ENCODE results near the gene WDR59. TPM values are rescaled to one million over a fixed set of nuclear protein-coding genes. Genes with fewer than 3 reads are reported as not detected.

WDR59 gene
- total and polyA plus RNA-seq, 9 of the 15 experiments (the other 6 are each of a cell fraction or from before 2014, with no cell fraction given): 12.7 to 126 (median 34.7) TPM

- in situ Hi-C loops (cut with MboI): no loop called here
- Histone ChIP-seq H3K9ac (ENCODE audit: insufficient read depth in 1 of 2, low read depth in 2 of 2, low read length in 2 of 2) (no peak overlapping the region), H3K27ac (ENCODE audit: extremely low read depth, low read depth, low read length) (no peak overlapping the region), H3K9me1 (ENCODE audit: control insufficient read depth, insufficient read depth, low read length) (no peaks in the 10 kb centered on the region), H3K4me2 (ENCODE audit: insufficient read depth, low read length) (no peak overlapping the region), H3K4me3 (no peak overlapping the region), H3K4me1 (replicated peaks in 1 of 2; ENCODE audit: control insufficient read depth in 2 of 2, insufficient read depth in 2 of 2, low read length in 2 of 2) (no peaks in the 10 kb centered on the region), H3K79me2 (ENCODE audit: control insufficient read depth, insufficient read depth, low read length) (no peaks in the 10 kb centered on the region), H3K36me3 (ENCODE audit: control insufficient read depth, insufficient read depth, low read length) (peaks cover 72% of the 10 kb centered on the region), H2AFZ (ENCODE audit: low read depth, low read length) (no peak overlapping the region), H4K20me1 (replicated peaks; ENCODE audit: control insufficient read depth, insufficient read depth, low read length) (no peaks in the 10 kb centered on the region), H3K27me3 (ENCODE audit: control insufficient read depth in 2 of 2, insufficient read depth in 2 of 2, low read length in 2 of 2) (no peaks in the 10 kb centered on the region), H3K9me3 (replicated peaks; ENCODE audit: control insufficient read depth, insufficient read depth, low read depth, low read length) (no peaks in the 10 kb centered on the region)
- intact Hi-C loops (cut with micrococcal nuclease): no loop called here
- CTCF ChIA-PET (ENCODE audit: low intra/inter-chr PET ratio): no interaction called here
- FAIRE-seq (no peak), ATAC-seq (no peak), DNase-seq (ENCODE audit: extremely low read depth in 1 of 4, low spot score in 3 of 4) (no peak)
- 93% methylated on average over 11 of the region's 11 CpGs for WGBS (ENCODE audit: insufficient coverage, low coverage, missing lambda C conversion rate)
- POLR2A ChIA-PET: interaction anchor here (0.6 to 2.1 kb wide), 5 partner anchors 8 to 37 kb away, joined by 3 to 8 read pairs (median 3); no protein-coding TSS in a partner anchor
- BruUV-seq (replicated peaks): no TSS peak
- TF ChIP-seq CHD4 (IDR thresholded peaks at IDR 0.05; ENCODE audit: insufficient read depth, insufficient replicate concordance, low read depth, low read length, poor library complexity, severe bottlenecking): no peak
- TF ChIP-seq POLR2H (tag; IDR thresholded peaks at IDR 0.05; ENCODE audit: low read depth): no peak
- TF ChIP-seq CBX2 (IDR thresholded peaks at IDR 0.05; ENCODE audit: insufficient read depth, low read length, poor library complexity, severe bottlenecking): no peak
- TF ChIP-seq ZNF586 (CRISPR knock-in tag; conservative IDR thresholded peaks at IDR 0.05): no peak
- TF ChIP-seq PHF20 (IDR thresholded peaks at IDR 0.05; ENCODE audit: partially characterized antibody): no peak
- TF ChIP-seq CAMTA2 (CRISPR knock-in tag; conservative IDR thresholded peaks at IDR 0.05): no peak
- TF ChIP-seq KLF1 (tag; IDR thresholded peaks at IDR 0.05): no peak
- no peak for TF ChIP-seq REST (IDR thresholded peaks at IDR 0.05; ENCODE audit: borderline replicate concordance)
- TF ChIP-seq REST (CRISPR knock-in tag; IDR thresholded peaks at IDR 0.05; ENCODE audit: low read depth): no peak
- no peak for TF ChIP-seq NR0B1 (IDR thresholded peaks at IDR 0.05; ENCODE audit: partially characterized antibody)
- TF ChIP-seq ATF2 (CRISPR knock-in tag; IDR thresholded peaks at IDR 0.05): no peak
Observed at GRCh38 chr16:74951206-74951605, 33.7 kb downstream of the WDR59 start.
